Medulla oblongata (tissue), 1 donor: ENCODE data around the gene ITGB2.

Experiments
- DNase-seq: peaks from one replicate; pipeline ENCODE4 v3.0.0-alpha.2; 2015; ENCODE audit errors: extremely low spot score

ITGB2 gene

GRCh38 chr21:44846485-44847260, 74.0 kb downstream of the ITGB2 start:
- DNase-seq, result peak; percentile 50

- DNase-seq, result no peak
Observed at GRCh38 chr21:44846224-44846484, 74.5 kb downstream of the ITGB2 start.

GRCh38 chr21:44845418-44846223, 75.1 kb downstream of the ITGB2 start:
- DNase-seq, result peak; percentile 71

- no peak for DNase-seq
Observed at GRCh38 chr21:44844256-44844655, 76.4 kb downstream of the ITGB2 start.

GRCh38 chr21:44842721-44843445, 77.8 kb downstream of the ITGB2 start:
- no peak for DNase-seq

- no peak for DNase-seq
Observed at GRCh38 chr21:44842087-44842486, 78.6 kb downstream of the ITGB2 start.

GRCh38 chr21:44840771-44841170, 79.9 kb downstream of the ITGB2 start:
- no peak for DNase-seq

GRCh38 chr21:44838951-44839350, 81.7 kb downstream of the ITGB2 start:
- no peak for DNase-seq

- no peak for DNase-seq
Observed at GRCh38 chr21:44838039-44838895, 82.4 kb downstream of the ITGB2 start.

- DNase-seq, result no peak
Observed at GRCh38 chr21:44837537-44837936, 83.2 kb downstream of the ITGB2 start.

GRCh38 chr21:44836666-44837471, 83.8 kb downstream of the ITGB2 start:
- DNase-seq, result peak; percentile 40

GRCh38 chr21:44836349-44836665, 84.4 kb downstream of the ITGB2 start:
- DNase-seq, result no peak
